Breast epithelium (tissue), 3 donors: ENCODE data around the gene B3GAT3.

Experiments
- CTCF ChIP-seq, 3 donors: fragments of 450-650 bp; IDR thresholded peaks; one replicate each; pipeline ENCODE4 v1.5.1; 2016 to 2017; ENCODE audit warnings: antibody characterized with exemption in 3 of 3, mild to moderate bottlenecking in 3 of 3, moderate library complexity in 3 of 3
- POLR2A ChIP-seq: fragments of 450-650 bp; IDR thresholded peaks from one replicate; pipeline ENCODE4 v1.6.1; 2016; ENCODE audit warnings: antibody characterized with exemption, mild to moderate bottlenecking, moderate library complexity
- POLR2AphosphoS5 ChIP-seq, 3 donors: sonication (generic); formaldehyde crosslinking; IDR thresholded peaks; one replicate each; pipeline ENCODE4 v1.6.1; 2017; ENCODE audit warnings: antibody characterized with exemption in 3 of 3

- TF ChIP-seq POLR2A (no peak), CTCF (IDR thresholded peaks at IDR 0.05) (no peak), POLR2AphosphoS5 (IDR thresholded peaks at IDR 0.05) (no peak)
Measured at GRCh38 chr11:62610814-62611704, 10.7 kb downstream of the B3GAT3 start.
